GM21619 (cell line): ENCODE measurements around the gene CKMT2.

Source experiments
- ATAC-seq: cut with Tn5 transposase; IDR thresholded peaks from one replicate; pipeline ENCODE4 v1.9.1; 2021; ENCODE audit not compliant: unreplicated experiment

CKMT2 gene

GRCh38 chr5:81302596-81302995 is 69.5 kb downstream of the CKMT2 start:
- ATAC-seq, result no peak

- ATAC-seq, result no peak
Measured at GRCh38 chr5:81303563-81303962, 70.4 kb downstream of the CKMT2 start.

- ATAC-seq, result no peak
Measured at GRCh38 chr5:81305785-81306184, 72.7 kb downstream of the CKMT2 start.

- no peak for ATAC-seq
Measured at GRCh38 chr5:81308836-81309235, 75.7 kb downstream of the CKMT2 start.

GRCh38 chr5:81310402-81311063 is 77.4 kb downstream of the CKMT2 start:
- no peak for ATAC-seq

- ATAC-seq, result no peak
Measured at GRCh38 chr5:81313278-81313677, 80.2 kb downstream of the CKMT2 start.

- no peak for ATAC-seq
Measured at GRCh38 chr5:81313686-81314085, 80.6 kb downstream of the CKMT2 start.

- ATAC-seq, result no peak
Measured at GRCh38 chr5:81314581-81314980, 81.5 kb downstream of the CKMT2 start.

- no peak for ATAC-seq
Measured at GRCh38 chr5:81315336-81315735, 82.2 kb downstream of the CKMT2 start.

GRCh38 chr5:81315830-81316229 is 82.7 kb downstream of the CKMT2 start:
- no peak for ATAC-seq
